HUDEP-2 (cell line): ENCODE data around the gene TMEM132E.

Experiments
- DNase-seq, 76 experiments: peaks; one replicate each; lab custom pipeline; 2025; ENCODE audit not compliant: unreplicated experiment in 76 of 76; lab: John Stamatoyannopoulos, UW

The TMEM132E gene

GRCh38 chr17:34656801-34657200, 77.4 kb downstream of the TMEM132E start:
- DNase-seq = no peak

GRCh38 chr17:34658811-34659560, 79.6 kb downstream of the TMEM132E start:
- no peak for DNase-seq

GRCh38 chr17:34663714-34664113, 84.3 kb downstream of the TMEM132E start:
- no peak for DNase-seq

- DNase-seq = no peak
These were observed 85.9 kb downstream of the TMEM132E start for GRCh38 chr17:34665150-34665806.

GRCh38 chr17:34665819-34666763, 86.7 kb downstream of the TMEM132E start:
- DNase-seq = no peak

GRCh38 chr17:34667656-34668055, 88.3 kb downstream of the TMEM132E start:
- DNase-seq = no peak

GRCh38 chr17:34668206-34668605, 88.8 kb downstream of the TMEM132E start:
- no peak for DNase-seq

GRCh38 chr17:34669511-34669910, 90.1 kb downstream of the TMEM132E start:
- no peak for DNase-seq

- DNase-seq = no peak
These were observed 91.2 kb downstream of the TMEM132E start for GRCh38 chr17:34670618-34671017.

- no peak for DNase-seq
These were observed 91.8 kb downstream of the TMEM132E start for GRCh38 chr17:34671191-34671590.

- DNase-seq = no peak
These were observed 92.9 kb downstream of the TMEM132E start for GRCh38 chr17:34672176-34672785.

GRCh38 chr17:34673516-34673915, 94.1 kb downstream of the TMEM132E start:
- no peak for DNase-seq

GRCh38 chr17:34673995-34674890, 94.9 kb downstream of the TMEM132E start:
- DNase-seq = no peak

GRCh38 chr17:34675143-34675542, 95.8 kb downstream of the TMEM132E start:
- DNase-seq = no peak

GRCh38 chr17:34675605-34676004, 96.2 kb downstream of the TMEM132E start:
- no peak for DNase-seq

- no peak for DNase-seq
These were observed 100.8 kb downstream of the TMEM132E start for GRCh38 chr17:34680151-34680550.

- DNase-seq = no peak
These were observed 102.9 kb downstream of the TMEM132E start for GRCh38 chr17:34682305-34682704.

GRCh38 chr17:34683390-34683789, 104.0 kb downstream of the TMEM132E start:
- no peak for DNase-seq
